Neutrophil (primary cell): ENCODE measurements around the gene BRMS1L.

Experiments
- H3K27ac ChIP-seq: fragments of 200-600 bp; sonication (generic); 2 replicates; pipeline ENCODE4 v1.5.1; 2016; ENCODE audit warnings: mild to moderate bottlenecking, moderate library complexity
- H3K27me3 ChIP-seq: fragments of 200-600 bp; sonication (generic); 2 replicates; pipeline ENCODE4 v1.6.0; 2016; ENCODE audit warnings: mild to moderate bottlenecking
- H3K36me3 ChIP-seq: fragments of 200-600 bp; sonication (generic); 2 replicates; pipeline ENCODE4 v1.5.1; 2017
- H3K4me1 ChIP-seq, 2 experiments: fragments of 200-600 bp in 1 of 2; sonication (generic) in 1 of 2; 1 replicate in 1 of 2; 2 replicates in 1 of 2; pipeline versions ENCODE4 v1.5.1 to v1.6.1; 2013 to 2016; ENCODE audit warnings: low read depth in 1 of 2, low read length in 1 of 2, mild to moderate bottlenecking in 1 of 2, moderate library complexity in 1 of 2; ENCODE audit not compliant: control insufficient read depth in 1 of 2, insufficient read depth in 1 of 2
- H3K4me3 ChIP-seq, 2 experiments: fragments of 200-600 bp in 1 of 2; sonication (generic) in 1 of 2; 1 replicate in 1 of 2; 2 replicates in 1 of 2; pipeline ENCODE4 v1.5.1; 2013 to 2016; ENCODE audit warnings: low read depth in 1 of 2, low read length in 1 of 2, mild to moderate bottlenecking in 1 of 2, moderate library complexity in 1 of 2
- H3K9me3 ChIP-seq: fragments of 200-600 bp; sonication (generic); 2 replicates; pipeline ENCODE4 v1.5.1; 2016
- CTCF ChIP-seq: fragments of 200-600 bp; sonication (generic); IDR thresholded peaks from 2 replicates; pipeline ENCODE4 v1.5.1; 2016; ENCODE audit warnings: antibody characterized with exemption

The BRMS1L gene

GRCh38 chr14:35855876-35856481, 29.8 kb downstream of the BRMS1L start:
- no peaks in the 10 kb centered on the region for H3K9me3 ChIP-seq
- no peak overlapping the region for H3K27ac ChIP-seq
- H3K27me3 ChIP-seq: no peaks in the 10 kb centered on the region
- no peak for TF ChIP-seq CTCF
- no peaks in the 10 kb centered on the region for H3K4me1 ChIP-seq
- H3K4me3 ChIP-seq: no peak overlapping the region
- no peaks in the 10 kb centered on the region for H3K36me3 ChIP-seq

GRCh38 chr14:35858521-35859209, 32.5 kb downstream of the BRMS1L start:
- H3K36me3 ChIP-seq: no peaks in the 10 kb centered on the region
- no peaks in the 10 kb centered on the region for H3K27me3 ChIP-seq
- H3K9me3 ChIP-seq: no peaks in the 10 kb centered on the region
- no peak overlapping the region for H3K27ac ChIP-seq
- TF ChIP-seq CTCF: no peak
- H3K4me3 ChIP-seq: no peak overlapping the region
- no peaks in the 10 kb centered on the region for H3K4me1 ChIP-seq

GRCh38 chr14:35861204-35861868, 35.2 kb downstream of the BRMS1L start:
- Histone ChIP-seq H3K27me3 (no peaks in the 10 kb centered on the region), H3K4me1 (no peaks in the 10 kb centered on the region), H3K9me3 (no peaks in the 10 kb centered on the region), H3K36me3 (no peaks in the 10 kb centered on the region), H3K27ac (no peak overlapping the region), H3K4me3 (no peak overlapping the region)
- no peak for TF ChIP-seq CTCF

- no peaks in the 10 kb centered on the region for H3K4me1 ChIP-seq
- no peak for TF ChIP-seq CTCF
- no peak overlapping the region for H3K4me3 ChIP-seq
- H3K9me3 ChIP-seq: no peaks in the 10 kb centered on the region
- H3K36me3 ChIP-seq: no peaks in the 10 kb centered on the region
- no peaks in the 10 kb centered on the region for H3K27me3 ChIP-seq
- no peak overlapping the region for H3K27ac ChIP-seq
These were observed 39.6 kb downstream of the BRMS1L start for GRCh38 chr14:35865611-35866324.

- Histone ChIP-seq H3K9me3 (no peaks in the 10 kb centered on the region), H3K36me3 (no peaks in the 10 kb centered on the region), H3K27ac (no peak overlapping the region), H3K27me3 (no peaks in the 10 kb centered on the region), H3K4me3 (no peak overlapping the region), H3K4me1 (no peaks in the 10 kb centered on the region)
- TF ChIP-seq CTCF: no peak
These were observed 40.6 kb downstream of the BRMS1L start for GRCh38 chr14:35866595-35867279.
